ENCODE measurements around the gene LRRC72. TPM values are rescaled to one million over a fixed set of nuclear protein-coding genes. Genes with fewer than 3 reads are reported as not detected.
"Not testable (repeated sequence)": the region's sequence is repeated elsewhere in the genome, so short reads cannot be mapped to it uniquely, and the experiment has no call there.

LRRC72 gene
- total and polyA plus RNA-seq, 8 donors: not detected

DNA sequence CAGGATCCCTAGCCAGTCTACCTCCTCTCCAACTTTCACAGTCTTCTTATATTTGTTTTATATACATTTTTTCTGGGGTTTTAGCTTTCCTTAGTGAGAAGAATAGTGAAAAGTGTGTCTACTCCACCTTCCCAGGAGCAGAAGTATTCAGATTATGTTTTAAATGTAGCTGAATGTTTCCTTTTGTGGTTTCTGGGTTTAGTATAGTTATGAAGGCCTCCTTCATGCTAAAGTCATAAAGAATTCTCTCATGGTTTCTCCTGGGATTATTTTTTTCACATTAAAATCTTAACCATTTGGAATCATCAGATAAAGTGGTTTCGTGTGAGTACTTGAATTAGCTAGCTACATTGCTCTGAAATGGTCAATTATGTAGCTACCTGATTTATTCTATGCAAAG, 68.1 kb downstream of the LRRC72 start:
- peaks cover 0 to 13% of the 10 kb centered on the region in 2 donors for H3K36me3 ChIP-seq
- no peak overlapping the region for H3K4me3 ChIP-seq
- DNase-seq (no peak), ATAC-seq (no peak)
- no peaks in the 10 kb centered on the region for H3K4me1 ChIP-seq
- H3K9me3 ChIP-seq: no peaks in the 10 kb centered on the region
- no peaks in the 10 kb centered on the region for H3K27me3 ChIP-seq
- H3K27ac ChIP-seq: no peak overlapping the region
- TF ChIP-seq, protein P1, sequence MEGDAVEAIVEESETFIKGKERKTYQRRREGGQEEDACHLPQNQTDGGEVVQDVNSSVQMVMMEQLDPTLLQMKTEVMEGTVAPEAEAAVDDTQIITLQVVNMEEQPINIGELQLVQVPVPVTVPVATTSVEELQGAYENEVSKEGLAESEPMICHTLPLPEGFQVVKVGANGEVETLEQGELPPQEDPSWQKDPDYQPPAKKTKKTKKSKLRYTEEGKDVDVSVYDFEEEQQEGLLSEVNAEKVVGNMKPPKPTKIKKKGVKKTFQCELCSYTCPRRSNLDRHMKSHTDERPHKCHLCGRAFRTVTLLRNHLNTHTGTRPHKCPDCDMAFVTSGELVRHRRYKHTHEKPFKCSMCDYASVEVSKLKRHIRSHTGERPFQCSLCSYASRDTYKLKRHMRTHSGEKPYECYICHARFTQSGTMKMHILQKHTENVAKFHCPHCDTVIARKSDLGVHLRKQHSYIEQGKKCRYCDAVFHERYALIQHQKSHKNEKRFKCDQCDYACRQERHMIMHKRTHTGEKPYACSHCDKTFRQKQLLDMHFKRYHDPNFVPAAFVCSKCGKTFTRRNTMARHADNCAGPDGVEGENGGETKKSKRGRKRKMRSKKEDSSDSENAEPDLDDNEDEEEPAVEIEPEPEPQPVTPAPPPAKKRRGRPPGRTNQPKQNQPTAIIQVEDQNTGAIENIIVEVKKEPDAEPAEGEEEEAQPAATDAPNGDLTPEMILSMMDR (IDR thresholded peaks at IDR 0.05): no peak
- intact Hi-C loops (cut with DNase I): no loop called here

DNA sequence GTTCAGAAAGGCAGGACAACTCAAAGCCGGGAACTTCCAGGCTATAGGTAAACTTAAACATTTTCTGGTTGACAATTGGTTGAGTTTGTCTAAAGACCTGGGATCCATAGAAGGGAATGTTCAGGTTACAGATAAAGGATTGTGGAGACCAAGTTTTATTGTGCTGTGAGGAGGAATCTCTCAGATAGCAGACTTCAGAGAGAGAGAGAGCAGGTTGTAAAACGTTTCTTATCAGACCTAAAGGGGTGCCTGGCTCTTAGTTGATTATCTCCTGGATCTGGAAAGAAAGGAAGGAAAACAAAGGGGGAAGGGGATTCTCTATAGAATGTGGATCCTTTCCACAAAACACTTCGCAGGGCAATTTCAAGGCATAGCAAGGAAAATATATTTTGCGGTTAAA, 69.0 kb downstream of the LRRC72 start:
- DNase-seq; H3K4me3 ChIP-seq; H3K4me1 ChIP-seq; ATAC-seq; H3K27me3 ChIP-seq; H3K9me3 ChIP-seq; H3K27ac ChIP-seq; intact Hi-C loops (cut with DNase I): not testable (repeated sequence)
- peaks cover 0 to 22% of the 10 kb centered on the region in 2 donors for H3K36me3 ChIP-seq

DNA sequence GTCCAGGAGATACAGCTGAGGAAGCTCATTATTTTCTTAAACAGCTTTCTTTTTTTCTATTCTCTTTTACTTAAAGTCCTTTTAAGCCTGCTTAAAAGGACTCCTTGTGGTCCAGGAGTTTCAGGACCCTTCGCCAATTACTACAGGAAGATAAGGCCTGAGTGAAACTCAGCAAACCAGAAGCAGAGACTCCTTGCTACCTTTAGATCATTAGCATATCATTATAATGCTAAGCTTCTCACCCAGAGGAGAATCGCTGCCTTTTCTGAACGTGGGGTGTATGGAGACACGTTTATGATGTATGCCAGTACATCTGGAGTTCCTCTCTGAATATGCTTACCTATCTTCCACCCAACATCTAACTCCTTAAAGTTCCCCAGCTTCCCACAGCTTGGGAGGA, 71.4 kb downstream of the LRRC72 start:
- H3K36me3 ChIP-seq: peaks cover 0 to 45% of the 10 kb centered on the region in 2 donors
- H3K4me3 ChIP-seq: no peak overlapping the region
- H3K27me3 ChIP-seq: no peaks in the 10 kb centered on the region
- no peak for DNase-seq
- no peaks in the 10 kb centered on the region for H3K9me3 ChIP-seq
- no peak for ATAC-seq
- TF ChIP-seq, protein P1 (IDR thresholded peaks at IDR 0.05): no peak
- intact Hi-C loops (cut with DNase I): no loop called here
- H3K27ac ChIP-seq: no peak overlapping the region
- no peaks in the 10 kb centered on the region for H3K4me1 ChIP-seq

DNA sequence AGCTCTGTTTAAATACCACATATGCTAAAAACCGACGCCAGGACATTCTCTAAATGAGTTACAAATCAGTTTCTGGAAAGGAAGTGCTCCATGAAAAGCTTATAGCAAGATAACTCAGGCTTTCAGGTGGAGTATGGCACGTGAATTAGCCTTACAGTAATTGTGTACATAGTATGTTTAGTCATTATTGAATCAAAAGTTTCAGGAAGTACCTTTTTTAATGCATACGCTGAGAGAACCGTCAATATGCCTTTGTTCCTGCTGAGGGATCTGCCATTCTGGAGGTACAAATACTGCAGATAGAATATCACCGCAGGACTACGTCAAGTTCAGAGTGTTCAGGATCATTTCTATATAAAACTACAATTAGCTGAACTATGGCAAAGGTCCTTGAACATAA, 73.2 kb downstream of the LRRC72 start:
- H3K27ac ChIP-seq: no peak overlapping the region
- ATAC-seq: no peak
- no peak for DNase-seq
- intact Hi-C loops (cut with DNase I): no loop called here
- peaks cover 0 to 61% of the 10 kb centered on the region in 2 donors for H3K36me3 ChIP-seq
- H3K4me1 ChIP-seq: no peaks in the 10 kb centered on the region
- no peaks in the 10 kb centered on the region for H3K27me3 ChIP-seq
- H3K4me3 ChIP-seq: no peak overlapping the region
- TF ChIP-seq, protein P1 (IDR thresholded peaks at IDR 0.05): no peak
- H3K9me3 ChIP-seq: no peaks in the 10 kb centered on the region

DNA sequence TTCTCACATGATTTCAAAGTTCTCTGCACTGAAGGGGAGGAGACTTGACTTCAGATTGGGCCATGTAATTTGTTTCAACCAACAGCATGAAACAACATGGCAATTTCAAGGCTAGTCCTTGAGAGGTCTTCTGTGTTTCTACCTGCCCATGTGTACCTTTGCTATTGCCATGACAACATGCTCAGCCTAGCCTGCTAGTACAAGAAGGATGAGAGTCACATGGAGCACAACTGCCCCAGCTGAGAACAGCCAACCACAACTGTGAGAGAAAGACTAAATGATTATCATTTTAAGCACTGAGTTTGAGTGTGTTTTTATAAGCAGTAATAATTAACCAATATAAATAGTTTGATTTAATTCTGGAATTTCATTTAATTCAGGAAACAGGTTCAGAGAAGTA, 77.0 kb downstream of the LRRC72 start:
- H3K36me3 ChIP-seq: peaks cover 0 to 85% of the 10 kb centered on the region in 2 donors
- TF ChIP-seq, protein P1 (IDR thresholded peaks at IDR 0.05): no peak

DNA sequence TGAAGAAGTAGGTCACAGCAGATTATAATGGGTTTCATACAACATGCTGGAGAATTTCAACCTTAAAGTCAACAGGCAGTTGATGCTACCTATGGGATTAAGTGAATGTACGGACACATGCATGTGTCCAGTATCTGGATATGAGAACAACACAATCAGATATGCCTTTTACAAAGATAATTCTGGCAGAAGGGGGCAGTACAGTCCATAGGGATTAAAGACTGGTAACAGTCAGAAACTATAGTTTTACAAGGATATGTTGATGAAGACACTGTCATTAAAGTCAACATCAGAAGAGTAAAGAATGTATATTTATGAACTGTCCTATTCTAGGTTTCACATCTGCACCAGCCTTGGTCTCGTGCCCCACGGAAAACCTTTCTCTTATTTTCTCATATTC, 77.4 kb downstream of the LRRC72 start:
- no peaks in the 10 kb centered on the region for H3K9me3 ChIP-seq
- no peaks in the 10 kb centered on the region for H3K27me3 ChIP-seq
- intact Hi-C loops (cut with DNase I): no loop called here
- no peak overlapping the region for H3K27ac ChIP-seq
- ATAC-seq (peak; percentile 23), DNase-seq (no peak)
- no peak overlapping the region for H3K4me3 ChIP-seq
- TF ChIP-seq, protein P1 (IDR thresholded peaks at IDR 0.05): no peak
- no peaks in the 10 kb centered on the region for H3K4me1 ChIP-seq
- H3K36me3 ChIP-seq: peaks cover 0 to 85% of the 10 kb centered on the region in 2 donors

More for the DNA sequence above, 77.0 kb downstream of the LRRC72 start:
- H3K27ac ChIP-seq: no peak overlapping the region
- no peaks in the 10 kb centered on the region for H3K27me3 ChIP-seq
- intact Hi-C loops (cut with DNase I): no loop called here
- no peaks in the 10 kb centered on the region for H3K4me1 ChIP-seq
- DNase-seq (no peak), ATAC-seq (no peak)
- H3K9me3 ChIP-seq: no peaks in the 10 kb centered on the region
- no peak overlapping the region for H3K4me3 ChIP-seq

All from left lung (tissue), 10 donors.